Retina (tissue), 1 donor: ENCODE data around the gene PPP4R3C.
"Not testable (repeated sequence)": the region's sequence is repeated elsewhere in the genome, so short reads cannot be mapped to it uniquely, and the experiment has no call there.

Experiments
- DNase-seq: peaks from one replicate; pipeline ENCODE4 v3.0.0-alpha.2; 2016

Gene PPP4R3C

DNA sequence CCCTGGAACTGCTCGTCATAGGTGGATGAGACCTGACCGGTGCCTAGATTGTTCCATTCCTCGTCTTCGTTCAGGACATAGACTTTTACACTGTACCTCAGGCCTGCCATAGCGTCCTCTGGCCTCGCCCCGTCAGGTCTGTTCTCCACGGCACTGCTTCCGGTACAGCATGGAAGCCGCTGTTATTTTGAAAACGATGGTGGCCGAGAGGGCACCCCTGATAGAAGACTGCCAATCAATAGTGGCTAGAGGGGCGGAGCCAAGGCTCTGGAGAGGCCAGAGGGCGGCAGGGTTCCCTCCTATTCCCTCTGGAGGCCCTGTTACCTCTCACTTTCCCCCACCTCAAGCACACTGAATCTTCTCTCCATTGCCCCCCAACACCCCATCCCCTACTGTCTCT is at the start of gene PPP4R3C:
PPP4R3C (minus strand) TSS at position 155 of the 400 bp plus-strand sequence; CDS start at position 110, 45 bp downstream.
- DNase-seq = no peak

DNA sequence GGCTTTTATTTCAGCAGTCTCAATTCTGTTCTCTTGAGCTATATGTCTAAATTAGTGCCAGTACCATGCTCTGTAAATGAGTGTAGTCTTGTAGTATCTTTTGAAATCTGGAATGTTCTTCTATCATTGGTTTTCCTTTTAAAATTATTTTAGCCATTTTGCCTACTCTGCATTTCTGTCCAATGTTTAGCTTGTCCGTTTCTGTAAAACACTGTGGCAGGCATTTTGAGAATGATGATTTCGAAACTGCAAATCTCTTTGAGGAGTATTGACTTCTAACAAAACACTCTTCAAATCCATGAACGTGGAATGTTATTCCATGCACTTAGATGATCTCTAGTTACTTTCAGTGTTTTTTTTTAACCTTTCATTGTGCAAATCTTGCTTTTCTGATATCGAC is 28.3 kb upstream of the PPP4R3C start:
- no peak for DNase-seq

DNA sequence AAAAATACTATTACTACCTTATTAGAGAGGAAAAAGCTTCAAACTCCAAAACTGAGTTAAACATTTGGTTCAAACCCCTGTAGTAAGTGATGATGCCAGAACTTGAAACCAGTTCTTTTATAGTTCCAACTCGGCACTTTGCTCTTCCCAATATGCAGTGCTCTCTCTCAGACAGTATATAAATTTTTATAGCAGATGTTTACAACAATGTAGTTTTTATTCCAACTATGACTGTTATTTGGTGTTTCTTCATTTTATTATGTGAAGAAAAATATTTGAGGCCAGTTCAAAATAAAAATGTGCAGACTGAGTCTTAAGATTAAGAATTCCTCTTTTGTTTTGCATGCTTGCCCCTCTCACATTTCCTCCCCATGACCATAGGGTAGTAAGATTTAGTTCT is 2.9 kb upstream of the PPP4R3C start:
- DNase-seq = no peak

DNA sequence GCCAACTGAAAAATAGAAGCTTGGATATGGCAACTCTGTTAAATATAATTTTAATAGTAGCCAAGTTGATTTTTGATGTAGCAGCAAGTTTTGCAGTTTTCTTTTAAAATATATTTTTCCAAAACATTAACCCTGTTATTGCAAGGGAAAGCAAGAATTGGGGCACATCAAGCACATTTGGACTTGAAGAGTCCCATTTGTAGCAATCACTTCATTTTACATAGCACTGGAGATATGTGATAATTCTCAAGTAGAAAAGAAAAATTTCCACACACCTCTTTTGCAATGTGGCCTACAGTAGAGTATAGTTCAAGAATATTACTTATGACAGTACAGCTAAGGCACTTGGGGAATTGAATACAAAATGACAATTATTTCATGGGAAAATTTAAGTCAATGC is 1.9 kb upstream of the PPP4R3C start:
- no peak for DNase-seq

DNA sequence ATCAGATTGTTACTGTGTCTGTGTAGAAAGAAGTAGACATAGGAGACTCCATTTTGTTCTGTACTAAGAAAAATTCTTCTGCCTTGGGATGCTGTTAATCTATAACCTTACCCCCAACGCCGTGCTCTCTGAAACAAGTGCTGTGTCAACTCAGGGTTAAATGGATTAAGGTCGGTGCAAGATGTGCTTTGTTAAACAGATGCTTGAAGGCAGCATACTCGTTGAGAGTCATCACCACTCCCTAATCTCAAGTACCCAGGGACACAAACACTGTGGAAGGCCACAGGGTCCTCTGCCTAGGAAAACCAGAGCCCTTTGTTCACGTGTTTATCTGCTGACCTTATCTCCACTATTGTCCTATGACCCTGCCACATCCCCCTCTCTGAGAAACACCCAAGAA is 4.0 kb downstream of the PPP4R3C start:
- not testable (repeated sequence) for DNase-seq

DNA sequence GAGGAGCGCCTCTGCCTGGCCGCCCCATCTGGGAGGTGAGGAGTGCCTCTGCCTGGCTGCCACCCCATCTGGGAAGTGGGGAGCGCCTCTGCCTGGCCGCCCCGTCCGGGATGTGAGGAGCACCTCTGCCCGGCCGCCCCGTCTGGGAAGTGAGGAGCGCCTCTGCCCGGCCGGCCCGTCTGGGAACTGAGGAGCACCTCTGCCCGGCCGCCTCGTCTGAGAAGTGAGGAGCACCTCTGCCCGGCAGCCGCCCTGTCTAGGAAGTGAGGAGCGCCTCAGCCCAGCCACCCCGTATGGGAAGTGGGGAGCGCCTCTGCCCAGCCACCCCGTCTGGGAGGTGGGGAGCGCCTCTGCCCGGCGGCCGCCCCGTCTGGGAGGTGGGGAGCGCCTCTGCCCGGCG is 4.6 kb downstream of the PPP4R3C start:
- DNase-seq = not testable (repeated sequence)

DNA sequence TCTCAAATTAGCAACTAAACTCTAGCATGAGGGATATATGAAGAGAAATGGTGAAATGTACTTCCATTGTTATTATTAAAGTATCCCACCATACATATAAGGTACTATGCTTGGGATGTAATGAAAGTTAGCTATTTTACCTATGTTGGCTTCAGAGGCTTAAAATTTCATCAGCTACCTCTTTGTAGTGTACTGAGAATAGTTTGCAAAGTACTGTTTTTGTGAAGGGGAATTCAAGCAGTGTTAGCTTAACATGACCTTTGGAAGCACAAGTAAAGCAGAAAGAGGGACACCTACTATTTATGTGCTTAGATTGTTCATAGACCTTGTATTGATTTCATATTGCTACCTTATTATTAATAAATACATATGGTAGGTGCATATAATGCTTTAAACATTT is 11.8 kb downstream of the PPP4R3C start:
- DNase-seq = no peak

DNA sequence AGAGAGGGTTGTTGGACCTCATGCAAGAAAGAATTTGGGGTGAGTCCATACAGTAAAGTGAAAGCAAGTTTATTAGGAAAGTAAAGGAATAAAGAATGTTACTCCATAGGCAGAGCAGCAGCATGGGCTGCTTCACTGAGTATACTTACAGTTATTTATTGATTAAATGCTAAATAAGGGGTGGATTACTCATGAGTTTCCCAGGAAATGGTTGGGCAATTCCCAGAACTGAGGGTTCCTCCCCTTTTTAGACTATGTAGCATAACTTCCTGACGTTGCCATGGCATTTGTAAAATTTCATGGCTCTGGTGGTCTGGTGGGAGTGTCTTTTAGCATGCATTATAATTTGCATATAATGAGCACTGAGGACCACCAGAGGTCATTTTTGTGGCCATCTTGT is 16.7 kb downstream of the PPP4R3C start:
- no peak for DNase-seq

DNA sequence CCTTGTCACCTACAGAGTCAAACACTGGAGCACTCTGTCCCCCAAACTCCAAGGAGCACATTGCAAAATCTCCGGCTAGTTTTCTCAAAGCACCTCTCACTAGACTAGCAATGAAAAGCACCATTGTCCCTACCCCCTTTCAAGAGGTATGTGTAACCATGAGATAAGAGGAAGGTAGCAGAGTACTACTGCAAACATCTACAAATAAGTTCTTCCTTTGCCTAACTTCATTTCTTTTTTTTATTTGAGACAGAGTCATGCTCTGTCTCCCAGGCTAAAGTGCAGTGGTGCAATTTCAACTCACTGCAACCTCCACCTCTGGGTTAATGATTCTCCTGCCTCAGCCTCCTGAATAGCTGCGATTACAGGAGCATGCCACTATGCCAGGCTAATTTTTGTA is 17.7 kb downstream of the PPP4R3C start:
- no peak for DNase-seq

DNA sequence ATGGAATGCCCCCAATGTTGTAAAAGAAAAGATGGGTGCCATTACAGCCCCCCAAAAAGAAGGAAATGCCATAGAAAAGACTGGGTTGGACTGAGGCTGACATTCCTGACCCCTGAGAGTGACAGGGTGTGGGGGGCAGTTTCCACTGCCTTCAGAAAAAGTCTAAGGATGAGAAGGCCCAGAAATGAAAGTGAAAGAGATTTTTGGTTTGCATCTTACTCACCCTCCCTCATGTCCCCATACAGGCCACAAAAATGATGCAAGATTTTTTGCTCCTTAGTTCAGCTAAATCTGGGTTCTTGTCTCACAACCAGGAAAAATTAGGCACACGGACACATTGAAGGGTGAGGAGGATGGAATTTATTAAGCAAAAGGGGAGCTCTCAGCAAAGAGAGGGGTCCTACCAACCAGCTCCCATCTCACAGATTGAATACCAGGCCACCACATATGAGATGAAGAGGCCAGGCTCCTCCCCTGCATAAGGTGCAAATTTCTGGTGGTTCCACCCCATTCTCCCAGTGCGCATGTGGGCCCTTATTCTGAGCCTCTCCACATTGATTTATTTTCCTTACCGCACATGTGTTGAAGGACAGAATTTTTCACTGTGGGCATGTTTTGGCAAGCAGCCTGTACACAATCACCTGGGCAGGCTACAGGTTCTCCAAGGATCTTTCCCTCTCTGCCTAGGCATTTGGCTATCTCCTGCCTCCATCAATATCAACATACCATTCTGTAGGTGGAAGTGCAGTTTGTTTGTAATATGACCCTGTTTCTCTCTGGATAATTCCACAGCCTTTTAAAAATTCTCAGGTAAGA is 18.8 kb downstream of the PPP4R3C start:
- DNase-seq = no peak

DNA sequence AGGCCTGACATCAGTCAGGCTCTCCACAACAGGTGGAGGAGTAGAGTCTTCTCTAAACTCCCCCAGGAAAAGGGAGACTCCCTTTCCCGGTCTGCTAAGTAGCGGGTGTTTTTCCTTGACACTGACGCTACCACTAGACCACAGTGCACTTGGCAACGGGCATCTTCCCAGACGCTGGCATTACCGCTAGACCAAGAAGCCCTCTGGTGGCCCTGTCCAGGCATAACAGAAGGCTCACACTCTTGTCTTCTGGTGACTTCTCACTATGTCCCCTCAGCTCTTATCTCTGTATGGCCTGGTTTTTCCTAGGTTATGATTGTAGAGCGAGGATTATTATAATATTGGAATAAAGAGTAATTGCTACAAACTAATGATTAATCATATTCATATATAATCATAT is 20.7 kb downstream of the PPP4R3C start:
- not testable (repeated sequence) for DNase-seq

DNA sequence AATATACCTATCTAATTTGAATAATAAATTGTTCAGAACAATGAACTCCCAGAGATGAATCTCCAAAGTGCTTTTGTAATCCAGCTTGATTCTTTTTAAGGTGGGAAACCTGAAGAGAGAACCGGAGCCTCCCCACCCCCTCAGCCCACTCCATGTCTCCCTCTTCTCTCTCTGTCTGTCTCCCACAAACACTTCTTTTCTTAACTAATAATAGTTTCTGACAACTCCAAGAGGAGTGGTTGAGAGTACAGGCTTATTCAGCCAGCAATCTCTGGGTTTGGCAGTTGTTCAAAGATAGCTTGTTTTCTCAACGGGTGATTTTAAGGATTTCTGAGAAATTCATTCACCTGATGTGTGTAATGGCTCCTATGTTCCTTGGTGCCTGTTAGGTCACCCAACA is 23.4 kb downstream of the PPP4R3C start:
- DNase-seq = no peak

DNA sequence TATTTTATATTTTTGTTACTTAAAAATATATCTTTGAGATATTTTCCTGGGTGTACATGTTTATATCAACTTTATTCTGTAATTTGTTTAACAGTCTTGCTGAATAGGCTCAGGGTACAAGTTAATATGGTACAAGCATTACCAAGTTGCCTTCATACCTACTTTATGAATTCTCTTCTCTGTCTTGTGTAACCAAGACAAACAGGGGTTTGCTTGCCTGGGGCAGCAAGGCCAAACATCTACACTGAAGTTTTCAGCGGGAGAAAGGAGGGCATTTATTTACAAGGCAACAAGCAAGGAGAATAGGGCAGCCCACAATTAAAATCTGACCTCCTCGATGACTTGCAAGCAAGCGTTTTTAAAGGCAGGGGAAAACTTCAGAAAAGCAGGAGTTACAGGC is 24.2 kb downstream of the PPP4R3C start:
- DNase-seq = no peak

DNA sequence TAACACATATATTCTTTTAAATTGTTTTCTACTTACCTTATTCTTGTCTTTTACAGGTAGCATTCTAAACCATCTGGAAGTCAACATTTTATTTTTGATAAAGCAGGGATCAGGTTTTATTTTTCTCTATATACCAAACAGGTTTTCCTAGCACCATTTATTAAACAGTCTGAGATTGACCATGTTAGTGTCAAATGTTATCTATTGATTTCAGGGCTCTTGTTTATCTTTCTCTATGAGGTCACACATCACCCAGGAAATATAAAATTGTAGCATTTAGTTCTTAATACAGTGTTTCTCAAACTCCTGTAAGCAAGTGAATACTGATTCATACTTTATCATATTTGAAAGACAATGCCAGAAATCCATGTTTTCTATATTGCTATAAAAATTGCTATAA is 28.1 kb downstream of the PPP4R3C start:
- DNase-seq = no peak
